Psoas muscle (tissue), 8 donors: ENCODE data around the gene RPTOR. TPM values are rescaled to one million over a fixed set of nuclear protein-coding genes. Genes with fewer than 3 reads are reported as not detected.

Source experiments
- ATAC-seq, 4 donors: fragments of 200-7000 bp; cut with Tn5 transposase; one replicate each; pipeline ENCODE4 v1.9.1; 2020; ENCODE audit warnings: moderate library complexity in 3 of 4, mild to moderate bottlenecking in 2 of 4
- DNase-seq, 2 donors: peaks; one replicate each; pipeline ENCODE4 v3.0.0-alpha.2; 2020
- H3K27ac ChIP-seq: fragments of 200-600 bp; one replicate; pipeline ENCODE4 v1.8.0; 2022
- H3K27me3 ChIP-seq, 3 donors: fragments of 200-600 bp in 1 of 3; one replicate each; pipeline versions ENCODE4 v1.6.1 to v1.8.0; 2013 to 2022; ENCODE audit warnings: low read length in 2 of 3, mild to moderate bottlenecking in 2 of 3, moderate library complexity in 1 of 3; ENCODE audit not compliant: insufficient read depth in 3 of 3
- H3K36me3 ChIP-seq, 2 donors: fragments of 200-600 bp in 1 of 2; one replicate each; pipeline versions ENCODE4 v1.6.1 to v1.8.0; 2013 to 2022; ENCODE audit warnings: low read depth in 1 of 2, mild to moderate bottlenecking in 1 of 2, moderate library complexity in 1 of 2; ENCODE audit not compliant: insufficient read depth in 1 of 2
- H3K4me1 ChIP-seq: fragments of 200-600 bp; one replicate; pipeline ENCODE4 v1.8.0; 2022
- H3K4me3 ChIP-seq: fragments of 200-600 bp; one replicate; pipeline ENCODE4 v1.8.0; 2022; ENCODE audit warnings: mild to moderate bottlenecking
- H3K9me3 ChIP-seq: fragments of 200-600 bp; one replicate; pipeline ENCODE4 v1.8.0; 2022
- CTCF ChIP-seq: fragments of 200-600 bp; IDR thresholded peaks from one replicate; pipeline ENCODE4 v1.8.0; 2022; ENCODE audit warnings: antibody characterized with exemption
- WGBS, 3 donors: extraction: QIAGEN DNeasy Blood & Tissue Kit; methylation state at CpG; one replicate each; pipeline versions ENCODE4 v1.1.6 to v1.1.7; 2013; 5-methylcytosine and 5-hydroxymethylcytosine counted together
- intact Hi-C, 2 donors: fragments of 100-400 bp; cut with DNase I; formaldehyde crosslinking; loops; one replicate each; pipeline versions ENCODE4 v1.11.0 to v1.14.2; 2022
- polyA plus RNA-seq, 3 donors: library from polyadenylated mRNA; stranded (reverse); fragments of 200-250 nt; gene quantifications; one replicate each; pipeline ENCODE4 v1.2.3, GENCODE V29; 2013
- total RNA-seq, 4 donors: library from RNA; stranded (reverse); fragmentation: NEBNext Ultra II Directional in 2 of 4; extraction: Animal tissue kit (Norgen Biotek cat#: 25700) in 2 of 4; gene quantifications; one replicate each; pipeline versions ENCODE4 v1.2.1 to v1.2.4, GENCODE V29; 2021 to 2023
- donor health status: healthy with polysubstance abuse.
- donor health status: DM: no; HTN: no; CAD: no; lungs with moderate emphysema.
- donor health status: Bipolar disorder and iron deficiency.
- donor health status: healthy.
- donor health status: DM: yes; HTN: yes; CAD: no.
- donor health status: DM: no; HTN: no; CAD: no.
- donor health status: DM: no; HTN: no; CAD: no.
- donor health status: DM: yes; HTN: yes; CAD: no.

The RPTOR gene
- total and polyA plus RNA-seq, 7 donors = 13.6 to 82.2 (median 32.5) TPM

DNA sequence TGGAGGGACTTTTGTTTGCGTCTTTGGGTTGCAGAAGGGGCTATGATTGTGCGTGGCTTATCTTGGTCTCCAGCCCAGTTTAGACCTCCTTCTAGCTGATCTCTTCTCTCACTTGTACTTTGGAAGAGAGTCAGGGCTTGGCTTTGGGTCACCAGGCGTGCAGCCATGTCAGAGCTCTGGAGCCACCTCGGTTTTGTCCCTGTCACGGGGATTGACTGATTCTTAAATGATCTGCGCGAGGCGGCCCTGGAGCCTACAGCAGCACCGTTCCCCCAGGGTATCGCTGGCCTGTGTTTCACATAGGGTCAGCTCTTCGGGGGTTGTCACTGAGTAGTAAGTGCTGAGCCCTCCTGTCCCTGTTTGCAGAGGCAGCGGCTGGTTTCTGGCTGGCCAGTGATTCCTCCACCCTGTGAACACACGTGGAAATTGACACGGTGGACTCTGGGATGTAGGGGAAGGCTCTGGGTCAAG lies 237.2 kb downstream of the RPTOR start:
- 24 to 45% (median 38%) methylated on average over 14 of the region's 14 CpGs for WGBS, 3 donors
- Histone ChIP-seq H3K27ac (peak overlapping the region; percentile 70), H3K4me3 (peak overlapping the region; percentile 16), H3K36me3 (no peaks in the 10 kb centered on the region), H3K27me3 (no peaks in the 10 kb centered on the region), H3K9me3 (no peaks in the 10 kb centered on the region), H3K4me1 (peaks cover 39% of the 10 kb centered on the region)
- intact Hi-C loops = no loop called here
- DNase-seq = peak in 1 of 2 donors; percentile 71
- peak; percentile 37 to 69 (median 49) for ATAC-seq
- no peak for TF ChIP-seq CTCF

DNA sequence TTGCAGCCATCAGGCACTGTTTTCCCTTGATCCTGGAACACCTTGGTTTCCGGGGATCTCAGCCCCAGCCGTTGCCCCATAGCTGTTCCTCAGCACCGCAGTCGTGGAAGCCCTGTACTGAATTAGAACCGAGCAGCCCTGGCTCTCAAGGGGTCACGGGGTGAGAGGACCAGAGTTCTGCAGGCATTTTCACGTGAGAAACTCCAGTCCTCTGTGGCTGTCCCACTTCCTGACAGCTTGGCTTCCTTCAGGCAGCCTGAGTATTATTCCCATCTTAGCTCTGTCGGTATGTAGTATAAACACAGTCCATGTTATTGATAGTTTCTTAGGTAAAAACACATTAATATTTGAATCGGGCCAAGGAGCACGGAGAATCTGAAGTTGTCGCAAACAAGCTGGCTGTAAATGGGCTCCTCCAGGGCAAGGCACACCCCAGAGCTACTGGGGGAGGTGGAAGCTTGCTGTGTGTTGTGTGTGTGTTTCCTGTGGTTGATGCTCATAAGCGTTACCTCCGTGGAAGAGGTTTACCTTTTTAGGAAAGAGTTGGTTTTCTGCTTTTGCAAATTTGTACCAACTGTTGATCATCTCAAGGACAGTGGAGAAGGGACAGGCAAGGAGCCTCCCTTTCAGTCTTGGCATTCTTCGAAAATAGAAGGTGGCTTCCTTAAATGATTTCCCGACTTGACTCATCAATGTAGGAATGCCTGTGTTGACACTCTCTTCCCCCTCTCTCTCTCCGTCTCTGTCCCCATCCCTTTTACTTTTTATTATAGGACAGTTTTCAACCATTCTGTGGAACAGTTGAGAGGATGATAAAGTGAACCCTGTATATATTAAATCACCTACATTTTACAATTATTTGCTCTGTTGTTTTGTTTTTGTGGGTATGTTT lies 238.1 kb downstream of the RPTOR start:
- ATAC-seq = peak in 3 of 4 donors; percentile 31 to 49 (median 42)
- Histone ChIP-seq H3K9me3 (no peaks in the 10 kb centered on the region), H3K4me3 (no peak overlapping the region), H3K36me3 (no peaks in the 10 kb centered on the region), H3K4me1 (peaks cover 39% of the 10 kb centered on the region), H3K27me3 (no peaks in the 10 kb centered on the region), H3K27ac (peak overlapping the region; percentile 70)
- TF ChIP-seq CTCF = no peak
- no peak for DNase-seq
- intact Hi-C loops = no loop called here
- 56 to 71% (median 61%) methylated on average over 16 of the region's 16 CpGs for WGBS, 3 donors

DNA sequence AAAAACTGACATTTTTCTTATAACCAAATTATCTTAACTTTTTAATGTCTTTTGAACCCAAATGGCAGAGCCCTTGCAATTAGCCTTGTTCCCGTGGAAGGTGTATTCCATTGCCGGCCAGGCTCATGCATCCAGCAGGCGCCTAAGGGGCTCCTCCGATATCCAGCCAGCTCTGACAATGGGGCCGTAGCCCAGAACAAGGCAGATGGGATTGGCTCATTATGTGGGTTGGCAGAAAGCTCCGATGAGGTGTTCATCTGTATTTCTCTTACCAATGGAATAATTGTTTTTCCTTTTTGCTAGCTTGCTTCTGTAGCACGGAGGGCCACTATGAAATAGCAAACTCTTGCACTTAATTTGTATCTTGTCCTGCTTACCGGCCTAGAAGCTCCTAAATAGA lies 238.8 kb downstream of the RPTOR start:
- ATAC-seq = no peak
- intact Hi-C loops = no loop called here
- Histone ChIP-seq H3K36me3 (no peaks in the 10 kb centered on the region), H3K9me3 (no peaks in the 10 kb centered on the region), H3K4me3 (no peak overlapping the region), H3K4me1 (peaks cover 40% of the 10 kb centered on the region), H3K27ac (peak overlapping the region; percentile 70), H3K27me3 (no peaks in the 10 kb centered on the region)
- no peak for DNase-seq
- TF ChIP-seq CTCF = no peak
- WGBS, 3 donors = 61 to 75% (median 65%) methylated on average over 8 of the region's 8 CpGs

DNA sequence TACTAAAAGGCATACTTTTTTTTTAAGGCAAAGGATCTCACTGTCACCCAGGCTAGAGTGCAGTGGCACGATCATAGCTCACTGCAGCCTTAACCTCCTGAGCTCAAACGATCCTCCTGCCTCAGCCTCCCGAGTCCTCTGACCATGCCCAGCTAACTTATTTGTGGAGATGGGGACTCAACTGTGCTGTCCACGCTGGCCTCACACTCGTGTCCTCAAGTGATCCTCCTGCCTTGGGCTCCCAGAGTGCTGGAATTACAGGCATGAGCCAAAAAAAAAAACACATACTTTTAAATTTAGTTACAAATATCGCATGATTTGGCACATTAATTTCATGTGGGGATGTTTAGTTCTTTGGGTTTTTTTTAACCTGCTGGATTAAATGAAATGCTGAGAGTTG lies 239.3 kb downstream of the RPTOR start:
- Histone ChIP-seq H3K4me1 (peaks cover 45% of the 10 kb centered on the region), H3K27me3 (no peaks in the 10 kb centered on the region), H3K9me3 (no peaks in the 10 kb centered on the region), H3K27ac (peak overlapping the region; percentile 70), H3K36me3 (no peaks in the 10 kb centered on the region), H3K4me3 (no peak overlapping the region)
- ATAC-seq (no peak), DNase-seq (no peak)
- intact Hi-C loops = no loop called here
- TF ChIP-seq CTCF = no peak
- 66 to 80% (median 72%) methylated on average over 6 of the region's 6 CpGs for WGBS, 3 donors
